Measurements from ENCODE around the gene SLC45A3.

DNA sequence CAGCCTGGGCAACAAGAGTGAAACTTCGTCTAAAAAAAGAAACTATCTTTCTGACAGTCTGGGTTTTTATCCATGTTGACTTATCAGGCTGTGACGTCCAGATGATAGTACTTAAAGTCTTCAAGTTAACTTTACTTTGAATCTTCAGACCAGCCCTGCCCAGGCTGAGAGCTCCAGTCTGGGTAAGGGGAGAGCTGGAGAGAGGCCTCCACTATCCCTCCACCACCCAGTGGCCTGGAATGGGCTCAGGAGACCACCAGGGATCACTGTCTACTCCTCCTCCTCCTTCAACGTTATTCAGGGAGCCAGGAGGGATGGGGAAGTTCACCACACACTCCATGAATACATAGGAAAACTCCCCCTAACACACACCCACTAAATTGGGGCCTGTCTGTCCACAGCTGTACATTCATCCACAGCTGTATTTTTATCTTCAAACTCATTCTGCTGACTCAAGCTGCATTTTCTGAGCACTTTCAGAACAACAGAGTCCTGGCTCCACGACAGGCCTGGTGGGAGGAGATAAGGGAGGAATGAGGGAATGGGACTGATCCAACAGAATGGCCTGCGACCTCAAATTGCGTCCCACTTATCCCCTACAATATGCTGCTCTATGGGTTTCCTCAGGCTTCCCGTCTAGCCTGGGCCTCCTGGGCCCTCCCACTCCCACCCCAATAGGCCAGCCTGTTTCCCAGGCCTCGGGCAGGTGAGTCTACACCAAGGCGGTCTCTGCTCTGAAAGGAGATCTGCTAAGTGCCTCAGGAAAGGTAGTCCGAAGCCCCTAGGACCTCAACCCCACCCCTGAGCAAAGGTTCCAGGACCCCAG, 1.8 kb downstream of the SLC45A3 start:
- TF ChIP-seq, protein P1, sequence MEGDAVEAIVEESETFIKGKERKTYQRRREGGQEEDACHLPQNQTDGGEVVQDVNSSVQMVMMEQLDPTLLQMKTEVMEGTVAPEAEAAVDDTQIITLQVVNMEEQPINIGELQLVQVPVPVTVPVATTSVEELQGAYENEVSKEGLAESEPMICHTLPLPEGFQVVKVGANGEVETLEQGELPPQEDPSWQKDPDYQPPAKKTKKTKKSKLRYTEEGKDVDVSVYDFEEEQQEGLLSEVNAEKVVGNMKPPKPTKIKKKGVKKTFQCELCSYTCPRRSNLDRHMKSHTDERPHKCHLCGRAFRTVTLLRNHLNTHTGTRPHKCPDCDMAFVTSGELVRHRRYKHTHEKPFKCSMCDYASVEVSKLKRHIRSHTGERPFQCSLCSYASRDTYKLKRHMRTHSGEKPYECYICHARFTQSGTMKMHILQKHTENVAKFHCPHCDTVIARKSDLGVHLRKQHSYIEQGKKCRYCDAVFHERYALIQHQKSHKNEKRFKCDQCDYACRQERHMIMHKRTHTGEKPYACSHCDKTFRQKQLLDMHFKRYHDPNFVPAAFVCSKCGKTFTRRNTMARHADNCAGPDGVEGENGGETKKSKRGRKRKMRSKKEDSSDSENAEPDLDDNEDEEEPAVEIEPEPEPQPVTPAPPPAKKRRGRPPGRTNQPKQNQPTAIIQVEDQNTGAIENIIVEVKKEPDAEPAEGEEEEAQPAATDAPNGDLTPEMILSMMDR (IDR thresholded peaks at IDR 0.05; ENCODE audit: poor library complexity, severe bottlenecking), result no peak
- TF ChIP-seq EZH2 (IDR thresholded peaks at IDR 0.05; ENCODE audit: borderline replicate concordance, insufficient read depth, low read length, poor library complexity, severe bottlenecking) (no peak), RAD21 (conservative IDR thresholded peaks at IDR 0.05) (no peak), TAF1 (IDR thresholded peaks at IDR 0.05; ENCODE audit: low read depth) (no peak)
- TF ChIP-seq, protein P2, sequence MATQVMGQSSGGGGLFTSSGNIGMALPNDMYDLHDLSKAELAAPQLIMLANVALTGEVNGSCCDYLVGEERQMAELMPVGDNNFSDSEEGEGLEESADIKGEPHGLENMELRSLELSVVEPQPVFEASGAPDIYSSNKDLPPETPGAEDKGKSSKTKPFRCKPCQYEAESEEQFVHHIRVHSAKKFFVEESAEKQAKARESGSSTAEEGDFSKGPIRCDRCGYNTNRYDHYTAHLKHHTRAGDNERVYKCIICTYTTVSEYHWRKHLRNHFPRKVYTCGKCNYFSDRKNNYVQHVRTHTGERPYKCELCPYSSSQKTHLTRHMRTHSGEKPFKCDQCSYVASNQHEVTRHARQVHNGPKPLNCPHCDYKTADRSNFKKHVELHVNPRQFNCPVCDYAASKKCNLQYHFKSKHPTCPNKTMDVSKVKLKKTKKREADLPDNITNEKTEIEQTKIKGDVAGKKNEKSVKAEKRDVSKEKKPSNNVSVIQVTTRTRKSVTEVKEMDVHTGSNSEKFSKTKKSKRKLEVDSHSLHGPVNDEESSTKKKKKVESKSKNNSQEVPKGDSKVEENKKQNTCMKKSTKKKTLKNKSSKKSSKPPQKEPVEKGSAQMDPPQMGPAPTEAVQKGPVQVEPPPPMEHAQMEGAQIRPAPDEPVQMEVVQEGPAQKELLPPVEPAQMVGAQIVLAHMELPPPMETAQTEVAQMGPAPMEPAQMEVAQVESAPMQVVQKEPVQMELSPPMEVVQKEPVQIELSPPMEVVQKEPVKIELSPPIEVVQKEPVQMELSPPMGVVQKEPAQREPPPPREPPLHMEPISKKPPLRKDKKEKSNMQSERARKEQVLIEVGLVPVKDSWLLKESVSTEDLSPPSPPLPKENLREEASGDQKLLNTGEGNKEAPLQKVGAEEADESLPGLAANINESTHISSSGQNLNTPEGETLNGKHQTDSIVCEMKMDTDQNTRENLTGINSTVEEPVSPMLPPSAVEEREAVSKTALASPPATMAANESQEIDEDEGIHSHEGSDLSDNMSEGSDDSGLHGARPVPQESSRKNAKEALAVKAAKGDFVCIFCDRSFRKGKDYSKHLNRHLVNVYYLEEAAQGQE (IDR thresholded peaks at IDR 0.05; ENCODE audit: borderline replicate concordance), result no peak
